Fibroblast of skin of right quadriceps (primary cell): ENCODE measurements around the gene TINCR.
"Not testable (repeated sequence)": the region's sequence is repeated elsewhere in the genome, so short reads cannot be mapped to it uniquely, and the experiment has no call there.

ENCODE experiments used
- DNase-seq: peaks from one replicate; pipeline ENCODE4 v3.0.0-alpha.2; 2013

TINCR gene

GRCh38 chr19:5558101-5558621 lies 9.6 kb downstream of the TINCR start:
- DNase-seq = no peak

GRCh38 chr19:5557691-5558090 lies 10.1 kb downstream of the TINCR start:
- no peak for DNase-seq

- no peak for DNase-seq
These were observed 12.9 kb downstream of the TINCR start for GRCh38 chr19:5554828-5555227.

- DNase-seq = no peak
These were observed 13.9 kb downstream of the TINCR start for GRCh38 chr19:5553892-5554291.

GRCh38 chr19:5547881-5548280 lies 19.9 kb downstream of the TINCR start:
- DNase-seq = peak; percentile 32

- DNase-seq = no peak
These were observed 21.8 kb downstream of the TINCR start for GRCh38 chr19:5545984-5546383.

- no peak for DNase-seq
These were observed 22.7 kb downstream of the TINCR start for GRCh38 chr19:5545051-5545450.

- no peak for DNase-seq
These were observed 25.1 kb downstream of the TINCR start for GRCh38 chr19:5542665-5543064.

GRCh38 chr19:5541456-5541855 lies 26.3 kb downstream of the TINCR start:
- DNase-seq = no peak

- DNase-seq = no peak
These were observed 27.5 kb downstream of the TINCR start for GRCh38 chr19:5540208-5540607.

- no peak for DNase-seq
These were observed 29.9 kb downstream of the TINCR start for GRCh38 chr19:5537870-5538269.

- not testable (repeated sequence) for DNase-seq
These were observed 30.7 kb downstream of the TINCR start for GRCh38 chr19:5536982-5537579.

GRCh38 chr19:5536337-5536894 lies 31.3 kb downstream of the TINCR start:
- DNase-seq = peak; percentile 58

GRCh38 chr19:5534787-5535586 lies 32.8 kb downstream of the TINCR start:
- DNase-seq = no peak

GRCh38 chr19:5533257-5533656 lies 34.5 kb downstream of the TINCR start:
- no peak for DNase-seq

- no peak for DNase-seq
These were observed 37.1 kb downstream of the TINCR start for GRCh38 chr19:5530701-5531100.

- no peak for DNase-seq
These were observed 41.1 kb downstream of the TINCR start for GRCh38 chr19:5526691-5527090.

- DNase-seq = no peak
These were observed 43.7 kb downstream of the TINCR start for GRCh38 chr19:5524081-5524480.

- DNase-seq = no peak
These were observed 45.6 kb downstream of the TINCR start for GRCh38 chr19:5522106-5522505.

- DNase-seq = no peak
These were observed 47.3 kb downstream of the TINCR start for GRCh38 chr19:5520501-5520900.

- no peak for DNase-seq
These were observed 48.7 kb downstream of the TINCR start for GRCh38 chr19:5519076-5519475.

GRCh38 chr19:5515737-5516136 lies 52.0 kb downstream of the TINCR start:
- no peak for DNase-seq

- no peak for DNase-seq
These were observed 53.8 kb downstream of the TINCR start for GRCh38 chr19:5514001-5514400.

- no peak for DNase-seq
These were observed 55.0 kb downstream of the TINCR start for GRCh38 chr19:5512715-5513114.
